ENCODE measurements around the gene FNIP1.
A peak's percentile ranks its signal among the peaks of the same experiment; 100 is the strongest.
"Not testable (repeated sequence)": the region's sequence is repeated elsewhere in the genome, so short reads cannot be mapped to it uniquely, and the experiment has no call there.

Gene FNIP1

DNA sequence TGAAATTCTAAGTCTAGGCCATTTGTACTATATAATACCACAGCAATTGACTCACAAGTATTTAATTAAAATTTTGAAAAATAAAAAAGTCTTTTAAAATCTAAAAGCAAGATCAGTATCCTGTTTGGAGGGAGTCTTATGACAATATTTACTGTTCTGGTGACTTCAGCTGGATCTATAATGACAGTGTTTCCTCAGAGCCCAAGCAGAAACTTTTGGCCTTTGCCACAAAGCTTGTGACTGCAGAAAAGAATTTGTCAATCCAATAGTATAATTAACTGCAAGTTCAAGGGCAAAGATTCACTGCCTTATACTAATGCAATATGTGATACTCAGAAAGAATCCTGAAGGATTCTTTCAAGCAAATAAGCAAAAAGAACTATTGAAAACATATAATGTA lies 112.2 kb downstream of the FNIP1 start:
- no peak for DNase-seq (ENCODE audit: low spot score)

DNA sequence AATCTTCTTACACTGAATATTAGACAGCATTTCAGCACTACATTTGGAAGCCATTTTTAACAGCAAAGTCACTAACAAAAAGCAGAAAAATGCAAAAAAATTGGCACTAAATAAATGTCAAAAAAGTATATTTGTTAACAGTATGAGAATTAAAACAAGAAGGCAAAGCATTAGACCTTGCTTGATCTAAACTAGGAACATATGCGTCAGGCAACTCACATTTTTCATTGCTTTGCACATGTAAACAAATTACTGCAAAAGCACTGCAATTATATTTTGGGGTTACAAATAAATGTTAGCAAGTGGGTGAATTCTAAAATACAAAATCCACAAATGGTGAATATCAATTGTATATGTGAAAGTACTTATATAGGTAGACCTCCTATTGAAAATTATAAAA lies 112.8 kb downstream of the FNIP1 start:
- no peak for DNase-seq (ENCODE audit: low spot score)

DNA sequence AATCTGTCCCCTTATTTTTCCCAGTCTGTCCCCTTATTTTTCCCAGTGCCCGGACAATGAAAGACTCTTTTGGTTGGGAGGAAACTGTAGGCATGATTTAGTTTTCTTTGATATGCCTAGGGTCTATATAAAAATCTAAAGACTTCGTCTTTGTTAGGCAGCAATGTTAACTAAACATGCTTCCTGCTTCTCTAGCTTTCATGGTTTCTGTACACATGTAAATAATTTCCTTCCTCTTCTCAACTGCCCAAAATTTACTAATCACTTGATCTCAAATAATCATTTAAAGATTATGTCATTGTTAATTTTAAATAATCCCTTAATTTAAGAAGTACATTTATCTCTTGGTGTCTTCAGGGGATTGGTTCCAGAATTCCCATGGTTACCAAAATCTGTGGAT lies 114.0 kb downstream of the FNIP1 start:
- no peak for DNase-seq (ENCODE audit: low spot score)

DNA sequence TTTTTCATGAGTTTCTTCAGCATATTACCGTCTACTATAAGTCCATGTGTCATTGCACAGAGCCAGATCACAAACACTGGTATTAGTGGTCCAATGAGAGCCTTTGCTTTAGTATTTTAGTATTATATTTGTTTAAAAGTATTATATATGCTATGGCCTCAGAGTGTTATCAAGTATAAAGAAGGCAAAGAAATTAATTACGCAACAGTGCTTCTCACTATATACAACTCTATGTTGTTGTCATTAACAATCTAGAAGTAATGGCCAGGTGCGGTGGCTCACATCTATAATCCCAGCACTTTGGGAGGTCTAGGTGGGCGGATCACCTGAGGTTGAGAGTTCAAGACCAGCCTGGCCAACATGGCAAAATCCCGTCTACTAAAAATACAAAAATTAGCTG lies 114.6 kb downstream of the FNIP1 start:
- no peak for DNase-seq (ENCODE audit: low spot score)

DNA sequence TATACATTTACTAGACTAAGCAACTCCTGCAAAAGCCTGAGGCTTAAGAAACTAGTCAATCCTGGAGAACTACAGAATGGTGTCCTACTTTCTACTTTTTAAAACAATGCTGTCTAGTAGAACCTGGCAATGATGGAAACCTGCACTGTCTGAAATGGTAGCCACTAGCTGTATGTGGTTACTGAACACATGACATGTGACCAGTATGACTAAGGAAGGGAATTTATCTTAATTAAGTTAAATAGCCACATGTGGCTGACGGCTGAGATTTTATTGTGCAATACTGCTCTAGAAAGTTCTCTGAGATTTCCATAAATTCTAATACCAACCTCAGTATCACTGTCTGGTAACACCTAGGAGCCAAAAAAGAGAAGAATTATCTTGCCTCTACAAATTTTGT lies 116.9 kb downstream of the FNIP1 start:
- DNase-seq (ENCODE audit: low spot score) = no peak

DNA sequence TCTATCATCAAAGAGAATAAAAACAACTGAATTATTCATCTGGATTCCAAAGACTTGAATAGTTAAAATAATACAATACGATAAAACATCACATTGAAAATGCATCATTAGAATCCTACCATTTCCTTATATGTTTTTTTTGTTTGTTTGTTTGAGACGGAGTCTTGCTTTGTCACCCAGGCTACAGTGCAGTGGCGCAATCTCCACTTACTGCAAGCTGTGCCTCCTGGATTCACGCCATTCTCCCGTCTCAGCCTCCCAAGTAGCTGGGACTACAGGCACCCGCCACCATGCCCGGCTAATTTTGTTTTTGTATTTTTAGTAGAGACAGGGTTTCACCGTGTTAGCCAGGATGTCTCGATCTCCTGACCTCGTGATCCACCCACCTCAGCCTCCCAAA lies 118.5 kb downstream of the FNIP1 start:
- not testable (repeated sequence) for DNase-seq (ENCODE audit: low spot score)

DNA sequence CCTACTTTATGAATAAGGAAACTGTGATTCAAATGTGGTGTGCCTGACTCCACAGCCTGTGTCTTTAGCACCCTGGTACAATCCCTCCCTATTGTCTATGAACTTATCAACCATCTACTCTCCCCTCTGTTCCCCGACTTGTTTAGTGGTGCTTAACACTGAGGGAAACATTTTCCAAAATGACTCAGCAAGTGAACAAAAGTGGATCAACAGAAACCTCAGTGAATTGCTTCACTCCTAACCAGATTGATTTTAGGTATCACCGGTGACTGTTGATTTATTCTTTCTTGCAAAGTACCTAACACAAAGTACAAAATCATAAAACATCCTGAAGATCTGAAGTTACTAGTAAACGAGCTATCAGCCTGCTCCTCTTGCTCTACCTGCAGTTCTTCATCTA lies 119.7 kb downstream of the FNIP1 start:
- no peak for DNase-seq (ENCODE audit: low spot score)

DNA sequence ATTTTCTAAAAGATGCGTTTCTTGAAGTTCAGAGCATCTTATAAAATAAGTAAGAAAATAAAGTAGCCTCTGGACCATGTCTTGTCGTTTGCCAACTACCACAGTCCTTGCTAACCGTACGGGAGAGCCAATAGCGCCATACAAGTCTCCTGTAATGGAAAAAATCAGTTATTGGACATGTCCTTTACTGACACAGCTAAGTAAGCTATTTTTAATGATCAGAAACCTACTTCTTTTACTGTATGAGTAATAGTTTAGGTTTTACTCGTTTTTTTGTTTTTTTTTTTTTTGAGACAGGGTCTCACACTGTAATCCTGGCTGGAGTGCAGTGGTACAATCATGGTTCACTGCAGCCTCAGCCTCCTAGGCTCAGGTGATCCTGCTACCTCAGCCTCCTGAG lies 124.0 kb downstream of the FNIP1 start:
- DNase-seq (ENCODE audit: low spot score) = no peak

DNA sequence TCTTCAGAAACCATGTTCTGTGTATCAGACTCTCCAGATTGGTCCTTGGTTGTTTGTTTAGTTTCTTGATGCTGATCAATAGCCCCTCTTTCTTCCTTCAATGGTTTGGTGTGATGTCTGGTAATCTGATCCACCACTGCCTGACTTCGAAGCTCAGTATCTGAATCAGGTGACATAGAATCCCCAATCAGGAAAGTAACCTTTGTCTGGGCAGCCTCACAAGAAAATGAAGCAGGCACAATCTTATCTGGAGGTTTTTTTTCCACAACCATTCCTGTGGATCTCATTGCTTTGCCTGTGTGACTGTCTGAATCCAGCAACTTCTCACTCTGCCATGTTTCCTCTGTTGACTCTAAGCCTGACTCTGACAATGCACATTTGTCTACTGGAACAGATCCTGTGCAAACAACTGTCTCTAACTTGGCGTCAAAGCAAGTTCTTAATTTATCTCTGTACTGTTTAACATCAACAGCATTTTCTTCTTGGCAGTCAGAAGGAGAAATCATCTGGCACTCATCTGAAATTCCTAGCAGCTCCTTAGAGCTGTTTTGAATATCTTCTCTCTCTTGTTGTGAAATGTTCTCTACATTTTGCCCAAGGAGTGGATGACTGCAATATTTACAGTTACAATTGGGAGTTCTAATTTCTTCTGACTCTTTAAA lies 124.7 kb downstream of the FNIP1 start:
- peak; percentile 86 for DNase-seq (ENCODE audit: low spot score)

DNA sequence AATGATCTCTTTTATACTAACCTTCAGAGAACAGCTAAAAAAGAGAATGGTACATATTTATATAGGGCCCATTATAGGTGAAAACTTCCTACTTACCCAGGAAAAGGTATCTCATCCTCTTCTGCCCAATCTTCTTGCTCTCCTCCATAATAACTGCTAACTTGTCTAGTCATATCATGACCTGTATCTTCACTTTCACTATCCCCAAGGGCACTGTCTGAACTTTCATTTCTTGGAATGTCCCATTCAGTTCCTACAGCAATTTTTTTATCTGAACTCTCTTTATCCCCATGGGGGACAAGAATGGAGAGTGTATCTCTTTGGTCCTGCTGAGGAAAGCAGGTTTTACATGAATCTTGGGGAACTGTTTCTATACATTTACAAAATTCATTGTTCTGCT lies 125.4 kb downstream of the FNIP1 start:
- DNase-seq (ENCODE audit: low spot score) = no peak

DNA sequence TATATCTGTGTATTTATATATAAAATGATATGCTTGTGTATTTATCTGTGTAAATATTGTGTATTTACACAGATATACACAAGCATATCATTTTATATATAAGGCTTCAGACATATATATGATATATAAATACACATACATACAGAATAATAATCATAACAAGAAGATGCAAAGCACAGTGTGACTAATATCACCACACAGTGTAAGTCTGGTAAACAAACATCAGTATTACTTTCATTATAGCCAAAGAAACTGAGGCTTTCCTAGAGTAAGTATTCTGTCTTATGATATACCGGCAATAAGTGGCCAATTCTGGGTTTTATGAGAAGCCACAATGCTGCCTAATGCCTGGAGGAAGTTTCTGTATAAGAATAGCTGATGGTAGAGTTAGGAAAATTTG lies 131.9 kb downstream of the FNIP1 start:
- no peak for DNase-seq (ENCODE audit: low spot score)

DNA sequence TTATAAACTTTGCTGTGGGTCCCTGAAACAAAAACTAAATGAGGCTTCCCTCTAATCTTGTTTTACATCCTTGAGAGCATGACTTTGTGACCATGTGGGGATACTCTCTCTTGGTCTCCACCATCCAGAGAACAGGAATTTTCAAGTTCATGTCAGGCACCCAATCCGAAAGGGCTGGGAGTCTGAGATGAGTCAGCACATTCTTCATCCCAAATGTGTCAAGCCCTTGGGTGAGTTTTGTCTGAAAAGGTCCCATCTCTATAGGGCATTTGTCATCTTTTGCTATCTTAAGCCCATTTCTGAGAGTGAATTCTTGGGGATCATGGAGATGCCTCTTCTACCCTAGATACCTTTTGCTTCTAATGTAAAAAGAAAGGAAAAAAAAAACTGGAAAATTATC lies 134.9 kb downstream of the FNIP1 start:
- DNase-seq (ENCODE audit: low spot score) = no peak

DNA sequence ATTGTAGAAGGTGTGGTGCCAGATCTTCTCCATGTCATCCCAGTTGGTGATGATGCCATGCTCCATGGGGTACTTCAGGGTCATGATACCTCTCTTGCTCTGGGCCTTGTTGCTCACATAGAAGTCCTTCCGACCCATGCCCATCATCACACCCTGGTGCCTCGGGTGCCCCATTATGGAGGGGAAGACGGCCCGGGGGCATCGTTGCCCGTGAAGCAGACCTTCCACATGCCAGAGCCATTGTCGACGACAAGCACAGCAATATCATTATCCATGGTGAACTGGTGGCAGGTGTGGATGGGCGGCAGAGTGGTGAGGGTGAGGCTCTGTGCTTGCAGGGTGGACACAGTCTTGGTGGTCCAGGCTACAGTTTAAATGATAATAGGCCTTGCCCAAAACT lies 137.0 kb downstream of the FNIP1 start:
- DNase-seq (ENCODE audit: low spot score) = no peak

DNA sequence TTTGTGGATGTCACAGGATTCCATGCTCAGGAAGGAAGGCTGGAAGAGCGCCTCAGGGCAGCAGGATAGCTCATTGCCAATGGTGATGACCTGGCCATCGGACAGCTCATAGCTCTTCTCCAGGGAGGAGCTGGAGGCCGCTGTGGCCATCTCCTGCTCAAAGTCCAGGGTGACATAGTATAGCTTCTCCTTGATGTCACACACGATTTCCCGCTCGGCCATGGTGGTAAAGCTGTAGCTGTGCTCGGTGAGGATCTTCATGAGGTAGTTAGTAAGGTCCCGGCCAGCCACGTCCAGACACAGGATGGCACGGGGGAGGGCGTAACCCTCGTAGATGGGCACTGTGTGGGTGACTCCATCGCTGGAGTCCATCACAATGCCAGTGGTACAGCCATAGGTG lies 137.5 kb downstream of the FNIP1 start:
- no peak for DNase-seq (ENCODE audit: low spot score)

DNA sequence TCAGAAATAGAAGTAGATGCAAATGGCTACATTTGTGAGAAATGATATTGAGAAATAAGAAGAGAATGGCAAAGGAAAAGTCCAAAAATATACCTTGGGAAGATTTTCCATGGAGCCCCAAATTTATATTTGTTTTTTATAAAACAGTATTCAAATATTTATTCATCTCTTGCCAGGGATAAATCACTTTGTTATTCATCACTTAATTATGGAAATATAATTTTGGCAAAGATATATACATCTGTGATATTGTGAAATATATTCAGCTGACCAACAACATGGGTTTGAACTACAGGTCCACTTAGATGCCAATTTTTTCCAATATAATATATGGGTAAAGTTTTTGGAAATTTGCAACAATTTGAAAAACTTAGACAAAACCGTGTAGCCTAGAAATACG lies 142.0 kb downstream of the FNIP1 start:
- DNase-seq (ENCODE audit: low spot score) = no peak

DNA sequence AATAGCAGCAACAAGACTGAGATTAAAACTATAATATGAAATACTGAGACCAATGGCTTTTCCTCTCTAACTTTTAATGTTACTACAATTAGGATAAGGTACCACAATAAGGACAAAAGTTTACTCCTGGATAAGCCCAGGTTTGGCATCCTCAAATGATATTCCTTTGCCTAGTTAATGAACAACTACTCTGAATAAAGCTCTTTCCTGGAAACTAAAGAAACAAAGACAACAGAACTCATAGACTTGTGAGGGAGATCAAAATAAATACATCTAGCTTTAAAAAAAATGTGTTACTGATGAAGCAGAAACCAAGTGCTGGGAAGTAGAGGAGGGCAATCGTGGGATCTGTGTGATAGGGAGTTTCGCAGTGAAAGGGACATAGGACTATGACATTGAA lies 142.5 kb downstream of the FNIP1 start:
- DNase-seq (ENCODE audit: low spot score) = no peak

DNA sequence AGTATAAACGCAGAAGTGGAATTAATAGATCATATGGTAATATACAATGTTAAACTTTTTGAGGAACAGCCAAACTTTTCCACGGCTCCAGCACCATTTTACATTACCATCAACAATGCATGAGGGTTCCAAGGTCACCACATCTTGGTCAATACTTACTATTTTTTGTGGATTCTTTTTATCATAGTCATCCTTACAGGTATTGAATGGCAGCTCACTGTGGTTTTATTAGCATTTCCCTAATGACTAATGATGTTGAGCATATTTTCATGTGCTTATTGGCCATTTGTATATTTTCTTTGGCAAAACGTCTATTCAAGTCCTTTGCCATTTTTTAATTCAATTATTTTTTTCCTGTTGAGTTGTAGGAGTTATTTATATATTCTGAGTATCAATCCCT lies 147.7 kb downstream of the FNIP1 start:
- no peak for DNase-seq (ENCODE audit: low spot score)

DNA sequence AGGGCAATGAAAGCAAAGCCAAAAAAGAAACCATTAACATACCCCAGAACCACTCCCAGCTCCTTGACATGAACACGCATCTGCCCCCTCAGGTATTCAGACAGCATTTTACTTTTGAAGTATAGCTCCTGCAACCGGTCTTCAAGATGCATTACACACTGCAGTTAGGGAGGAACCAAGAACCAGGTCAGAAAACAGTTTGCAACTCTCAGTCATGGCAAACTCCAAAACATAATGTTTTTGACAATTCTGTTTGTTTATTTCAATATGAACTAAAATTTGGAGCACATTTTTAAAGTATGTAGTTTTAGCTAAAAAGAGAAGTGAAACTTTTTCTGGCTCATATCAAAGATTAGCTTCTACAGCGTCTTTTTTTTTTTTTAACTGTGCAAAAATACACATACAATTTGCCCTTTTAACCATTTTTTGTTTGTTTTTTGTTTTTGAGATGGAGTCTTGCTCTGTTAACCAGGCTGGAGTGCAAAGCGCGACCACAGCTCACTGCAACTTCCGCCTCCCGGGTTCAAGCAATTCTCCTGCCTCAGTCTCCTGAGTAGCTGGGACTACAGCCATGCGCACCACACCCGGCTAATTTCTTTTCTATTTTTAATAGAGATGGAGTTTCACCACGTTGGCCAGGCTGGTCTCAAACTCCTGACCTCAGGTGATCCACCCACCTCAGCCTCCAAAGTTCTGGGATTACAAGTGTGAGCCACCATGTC lies 149.6 kb downstream of the FNIP1 start:
- no peak for DNase-seq (ENCODE audit: low spot score)

DNA sequence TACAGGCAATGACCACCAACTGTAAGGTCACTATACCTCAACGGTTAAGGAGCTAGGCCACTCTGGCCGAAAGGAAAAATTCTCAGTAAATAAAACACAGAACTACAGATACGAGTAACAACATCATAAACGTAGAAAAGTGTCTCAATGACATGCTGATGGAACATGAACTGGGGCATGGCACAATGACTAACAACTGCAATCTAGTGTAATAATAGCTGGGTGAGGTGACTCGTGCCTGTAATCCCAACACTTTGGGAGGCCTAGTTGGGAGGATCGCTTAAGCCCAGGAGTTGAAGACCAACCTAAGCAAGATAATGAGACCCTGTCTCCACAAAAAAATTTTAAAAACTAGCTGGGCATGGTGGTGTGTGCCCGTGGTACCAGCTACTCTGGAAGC lies 152.0 kb downstream of the FNIP1 start:
- no peak for DNase-seq (ENCODE audit: low spot score)

DNA sequence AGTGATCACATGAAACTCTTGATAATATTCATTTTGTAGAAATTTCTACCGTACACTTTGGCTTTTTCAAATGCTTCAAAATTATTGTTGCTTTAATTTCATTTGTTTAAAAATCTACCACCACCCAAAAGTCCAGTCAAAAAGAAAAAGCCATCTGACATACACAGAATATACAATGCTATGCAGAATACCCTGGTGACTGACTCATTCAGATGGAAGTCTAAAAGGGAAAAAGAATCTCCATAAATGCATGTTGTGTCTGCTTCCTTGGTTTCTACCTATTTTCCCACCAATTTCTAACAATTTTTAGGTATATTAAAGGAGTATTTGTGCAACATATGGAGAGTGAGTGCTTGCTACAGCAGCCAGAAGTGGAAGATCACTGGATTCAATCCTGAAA lies 152.4 kb downstream of the FNIP1 start:
- DNase-seq (ENCODE audit: low spot score) = no peak

DNA sequence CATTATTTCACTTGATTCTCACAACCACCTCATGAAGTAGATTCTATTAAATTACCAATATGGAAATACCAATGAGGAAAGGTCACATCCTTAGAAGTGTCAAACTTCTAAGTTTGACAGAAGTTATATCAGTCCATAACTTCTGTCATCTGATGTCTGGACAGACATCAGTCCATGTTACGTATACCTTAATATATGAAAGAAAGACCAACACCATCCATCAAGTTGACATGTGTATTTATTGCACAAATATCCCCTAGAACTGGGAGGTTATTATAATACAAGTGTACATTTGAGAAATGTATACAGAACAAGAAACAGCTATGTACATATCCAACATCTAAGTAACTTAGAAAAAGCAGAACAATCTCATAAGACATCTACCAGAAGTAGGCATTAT lies 155.3 kb downstream of the FNIP1 start:
- DNase-seq (ENCODE audit: low spot score) = no peak

DNA sequence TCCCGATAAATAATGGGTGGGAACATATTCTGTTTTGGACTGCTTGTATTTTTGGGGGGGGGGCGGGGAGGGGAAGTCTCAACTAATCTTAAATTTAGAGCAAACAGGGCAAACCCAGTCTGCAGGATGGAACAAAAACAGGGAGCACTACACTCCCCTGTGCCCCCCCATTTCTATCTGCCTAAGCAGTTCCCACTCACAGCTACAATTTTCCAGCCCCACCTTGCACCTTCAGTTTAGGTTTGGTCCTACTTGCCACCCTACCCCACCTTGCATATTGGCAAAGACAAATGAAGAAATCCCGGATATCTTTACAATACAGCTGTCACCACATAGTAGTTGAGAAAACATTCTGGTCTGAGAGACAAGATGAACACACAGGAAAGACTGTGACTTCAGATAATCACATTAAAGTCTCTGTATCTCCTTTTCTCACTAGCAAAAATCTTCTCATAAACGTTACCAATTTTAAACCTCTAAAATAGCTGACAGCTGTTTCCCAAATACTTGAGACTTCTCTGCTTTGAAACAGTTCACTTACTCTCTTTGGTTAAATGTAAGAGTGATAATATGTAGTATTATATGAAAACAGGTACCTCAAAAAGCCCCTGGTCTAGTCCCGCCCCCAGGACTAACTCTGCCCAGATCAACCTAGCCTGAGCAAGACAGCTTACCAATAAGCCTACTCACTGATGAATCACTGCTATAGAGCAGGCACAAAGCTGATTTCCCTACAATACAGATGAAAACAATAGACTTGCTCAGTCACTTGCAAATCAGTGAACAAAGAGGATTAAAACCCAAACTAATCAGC lies 156.6 kb downstream of the FNIP1 start:
- DNase-seq (ENCODE audit: low spot score) = peak; percentile 50

DNA sequence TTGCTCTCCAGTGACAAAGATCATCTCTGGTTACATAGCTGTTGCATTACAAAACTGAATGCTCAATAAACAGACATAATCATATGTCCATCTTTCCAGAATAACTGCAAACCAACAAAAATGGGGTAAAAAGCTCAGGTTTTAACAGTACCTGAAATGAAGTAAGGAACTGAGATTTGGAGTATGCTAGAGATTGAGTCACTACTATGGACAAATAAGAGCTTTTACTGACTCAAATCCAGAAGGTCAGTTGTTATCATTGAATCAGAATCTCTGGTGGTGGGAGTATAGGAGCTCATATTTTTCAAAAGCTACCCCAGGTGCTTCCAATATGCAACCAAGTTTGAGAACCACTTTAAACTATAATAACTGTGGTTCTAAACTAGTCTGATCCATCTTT lies 157.7 kb downstream of the FNIP1 start:
- no peak for DNase-seq (ENCODE audit: low spot score)

Measured in Ammon's horn (tissue), 1 donor.